Measurements from ENCODE around the gene PAEP.

DNA sequence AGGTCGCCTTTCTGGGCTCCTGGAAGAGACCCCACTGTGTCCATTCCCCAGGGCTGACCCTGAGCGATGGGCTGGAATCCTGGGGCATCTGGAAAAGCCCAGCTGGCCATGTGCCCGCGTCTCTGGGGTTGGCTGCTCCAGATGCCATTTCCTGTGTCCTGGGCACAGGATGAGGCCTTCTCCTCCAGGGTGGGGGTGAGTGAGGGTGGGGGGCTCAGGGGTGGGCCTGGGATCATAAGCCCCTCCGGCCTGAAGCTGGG, 30.7 kb downstream of the PAEP start:
- TF ChIP-seq, protein P1, sequence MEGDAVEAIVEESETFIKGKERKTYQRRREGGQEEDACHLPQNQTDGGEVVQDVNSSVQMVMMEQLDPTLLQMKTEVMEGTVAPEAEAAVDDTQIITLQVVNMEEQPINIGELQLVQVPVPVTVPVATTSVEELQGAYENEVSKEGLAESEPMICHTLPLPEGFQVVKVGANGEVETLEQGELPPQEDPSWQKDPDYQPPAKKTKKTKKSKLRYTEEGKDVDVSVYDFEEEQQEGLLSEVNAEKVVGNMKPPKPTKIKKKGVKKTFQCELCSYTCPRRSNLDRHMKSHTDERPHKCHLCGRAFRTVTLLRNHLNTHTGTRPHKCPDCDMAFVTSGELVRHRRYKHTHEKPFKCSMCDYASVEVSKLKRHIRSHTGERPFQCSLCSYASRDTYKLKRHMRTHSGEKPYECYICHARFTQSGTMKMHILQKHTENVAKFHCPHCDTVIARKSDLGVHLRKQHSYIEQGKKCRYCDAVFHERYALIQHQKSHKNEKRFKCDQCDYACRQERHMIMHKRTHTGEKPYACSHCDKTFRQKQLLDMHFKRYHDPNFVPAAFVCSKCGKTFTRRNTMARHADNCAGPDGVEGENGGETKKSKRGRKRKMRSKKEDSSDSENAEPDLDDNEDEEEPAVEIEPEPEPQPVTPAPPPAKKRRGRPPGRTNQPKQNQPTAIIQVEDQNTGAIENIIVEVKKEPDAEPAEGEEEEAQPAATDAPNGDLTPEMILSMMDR (conservative IDR thresholded peaks at IDR 0.05 in 1 of 2, IDR thresholded peaks at IDR 0.05 in 1 of 2; ENCODE audit: extremely low read depth in 1 of 2, insufficient read depth in 1 of 2, low read depth in 1 of 2, low read length in 2 of 2), result no peak
- TF ChIP-seq EZH2 (IDR thresholded peaks at IDR 0.05; ENCODE audit: borderline replicate concordance, low read length), result no peak

Data from mammary epithelial cell (primary cell).